SK-N-SH (cell line): ENCODE measurements around the gene COX7B2. TPM values are rescaled to one million over a fixed set of nuclear protein-coding genes. Genes with fewer than 3 reads are reported as not detected.

Experiments used
- CTCF ChIA-PET: fragments of 300-600, 350-600 bp; formaldehyde crosslinking; extraction: SDS; loops from one replicate; lab custom pipeline; 2021; lab: Yijun Ruan, JAX
- POLR2A ChIA-PET: fragments of 350-600 bp; sonication (Branson Sonifier 250); formaldehyde crosslinking; extraction: SDS; loops from one replicate; lab custom pipeline; 2020; ENCODE audit warnings: antibody characterized with exemption, inconsistent platforms; lab: Yijun Ruan, JAX
- DNase-seq: peaks from one replicate; pipeline ENCODE4 v3.0.0; 2012
- H2AFZ ChIP-seq: fragments of 200-600 bp; sonication (generic); 2 replicates; pipeline ENCODE4 v1.8.1; 2016; ENCODE audit warnings: antibody characterized with exemption, mild to moderate bottlenecking, low read depth
- H3F3A ChIP-seq: fragments of 200-600 bp; sonication (generic); replicated peaks from 2 replicates; pipeline ENCODE3; 2016; ENCODE audit warnings: antibody characterized with exemption, mild to moderate bottlenecking; ENCODE audit not compliant: insufficient read depth
- H3K27ac ChIP-seq, 2 experiments: fragments of 200-500 bp in 1 of 2; fragments of 200-600 bp in 1 of 2; sonication (Bioruptor generic) in 1 of 2; sonication (generic), shearing (Covaris generic) in 1 of 2; 2 replicates each; pipeline versions ENCODE4 v1.5.1 to v1.6.1; 2014 to 2016; ENCODE audit warnings: low read depth in 2 of 2, inconsistent platforms in 1 of 2, low read length in 1 of 2, mild to moderate bottlenecking in 1 of 2, mixed read lengths in 1 of 2
- H3K27me3 ChIP-seq: fragments of 200-600 bp; sonication (generic), shearing (Covaris generic); 2 replicates; pipeline ENCODE4 v1.6.1; 2016; ENCODE audit warnings: mixed run types; ENCODE audit not compliant: insufficient read depth
- H3K36me3 ChIP-seq, 2 experiments: fragments of 200-500 bp in 1 of 2; fragments of 200-600 bp in 1 of 2; sonication (Bioruptor generic) in 1 of 2; sonication (generic) in 1 of 2; replicated peaks in 1 of 2; 2 replicates each; pipeline versions ENCODE3 to v1.5.1; 2014 to 2016; ENCODE audit warnings: low read length in 1 of 2, mild to moderate bottlenecking in 1 of 2; ENCODE audit not compliant: insufficient read depth in 2 of 2, control insufficient read depth in 1 of 2
- H3K4me1 ChIP-seq, 2 experiments: fragments of 200-500 bp in 1 of 2; fragments of 200-600 bp in 1 of 2; sonication (Bioruptor generic) in 1 of 2; sonication (generic), shearing (Covaris generic) in 1 of 2; 2 replicates each; pipeline versions ENCODE4 v1.5.1 to v1.6.1; 2014 to 2016; ENCODE audit warnings: low read depth in 1 of 2, low read length in 1 of 2, mixed run types in 1 of 2; ENCODE audit not compliant: insufficient read depth in 2 of 2, control insufficient read depth in 1 of 2
- H3K4me2 ChIP-seq: fragments of 200-600 bp; sonication (generic), shearing (Covaris generic); 2 replicates; pipeline ENCODE4 v1.6.1; 2017; ENCODE audit warnings: mixed run types
- H3K4me3 ChIP-seq, 2 experiments: fragments of 200-500 bp in 1 of 2; fragments of 200-600 bp in 1 of 2; sonication (Bioruptor generic) in 1 of 2; sonication (generic), shearing (Covaris generic) in 1 of 2; 2 replicates each; pipeline versions ENCODE4 v1.5.1 to v1.8.1; 2014 to 2016; ENCODE audit warnings: low read depth in 2 of 2, inconsistent platforms in 1 of 2, low read length in 1 of 2, mild to moderate bottlenecking in 1 of 2, mixed read lengths in 1 of 2, moderate library complexity in 1 of 2
- H3K79me2 ChIP-seq: fragments of 200-600 bp; sonication (generic); 2 replicates; pipeline ENCODE4 v1.8.1; 2017; ENCODE audit warnings: mild to moderate bottlenecking; ENCODE audit not compliant: insufficient read depth
- H3K9ac ChIP-seq: fragments of 200-600 bp; sonication (generic); 2 replicates; pipeline ENCODE4 v1.6.1; 2017; ENCODE audit warnings: mixed run types
- H3K9me2 ChIP-seq: fragments of 200-600 bp; sonication (generic); 2 replicates; pipeline ENCODE4 v1.6.1; 2017; ENCODE audit warnings: mixed run types
- H3K9me3 ChIP-seq: fragments of 200-600 bp; sonication (generic); 2 replicates; pipeline ENCODE4 v1.6.1; 2017; ENCODE audit warnings: mixed run types, mild to moderate bottlenecking, moderate library complexity
- H4K20me1 ChIP-seq: fragments of 200-600 bp; sonication (generic); 2 replicates; pipeline ENCODE4 v1.6.1; 2017; ENCODE audit warnings: mild to moderate bottlenecking, mixed run types; ENCODE audit not compliant: insufficient read depth
- EZH2phosphoT487 ChIP-seq: fragments of 200-600 bp; sonication (generic); IDR thresholded peaks from 2 replicates; pipeline ENCODE4 v1.6.1; 2017; ENCODE audit warnings: low read depth, mixed run types, mild to moderate bottlenecking, antibody characterized with exemption, moderate library complexity, borderline replicate concordance
- FOXJ3 ChIP-seq: sonication (generic); formaldehyde crosslinking; IDR thresholded peaks from 2 replicates; pipeline ENCODE4 v1.5.1; 2020; ENCODE audit warnings: mild to moderate bottlenecking, missing genetic modification reagents
- GATA2 ChIP-seq: sonication (generic); formaldehyde crosslinking; IDR thresholded peaks from 2 replicates; pipeline ENCODE4 v1.5.0; 2020; ENCODE audit warnings: mild to moderate bottlenecking, missing genetic modification reagents
- REST ChIP-seq: IDR thresholded peaks from 2 replicates; pipeline ENCODE4 v1.6.1; 2012; ENCODE audit warnings: mild to moderate bottlenecking, low read depth, low read length, moderate library complexity
- TCF12 ChIP-seq: IDR thresholded peaks from 2 replicates; pipeline ENCODE4 v1.4.0; 2012
- WGBS: methylation state at CpG from one replicate; pipeline ENCODE4 v1.1.6; 2017; ENCODE audit warnings: low lambda C conversion rate; 5-methylcytosine and 5-hydroxymethylcytosine counted together
- polyA plus RNA-seq, 3 experiments: library from polyadenylated mRNA; depleted of rRNA; stranded (reverse); fragments of >200 nt; gene quantifications; 2 replicates each; pipeline ENCODE4 v1.2.3, GENCODE V29; 2012
- TF ChIP-seq, protein P1 (sequence below): IDR thresholded peaks from 2 replicates; pipeline ENCODE4 v1.4.0; 2012; ENCODE audit warnings: low read depth, borderline replicate concordance

COX7B2 gene
- polyA plus RNA-seq, 1 of the 3 experiments (the other 2 are of a cell fraction) = not detected

GRCh38 chr4:46908148-46908547, 897 bp downstream of the COX7B2 start:
- H3K9me2 ChIP-seq = no peaks in the 10 kb centered on the region
- ChIA-PET CTCF (no interaction called here), POLR2A (no interaction called here)
- no peak overlapping the region for H3K4me3 ChIP-seq
- H3K79me2 ChIP-seq = no peaks in the 10 kb centered on the region
- H3F3A ChIP-seq = no peaks in the 10 kb centered on the region
- H3K9me3 ChIP-seq = no peaks in the 10 kb centered on the region
- no peaks in the 10 kb centered on the region for H3K4me1 ChIP-seq
- H3K27me3 ChIP-seq = no peaks in the 10 kb centered on the region
- DNase-seq = no peak
- TF ChIP-seq, protein P1, sequence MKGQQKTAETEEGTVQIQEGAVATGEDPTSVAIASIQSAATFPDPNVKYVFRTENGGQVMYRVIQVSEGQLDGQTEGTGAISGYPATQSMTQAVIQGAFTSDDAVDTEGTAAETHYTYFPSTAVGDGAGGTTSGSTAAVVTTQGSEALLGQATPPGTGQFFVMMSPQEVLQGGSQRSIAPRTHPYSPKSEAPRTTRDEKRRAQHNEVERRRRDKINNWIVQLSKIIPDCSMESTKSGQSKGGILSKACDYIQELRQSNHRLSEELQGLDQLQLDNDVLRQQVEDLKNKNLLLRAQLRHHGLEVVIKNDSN = no peak
- TF ChIP-seq FOXJ3 (CRISPR knock-in tag) = no peak
- no peak overlapping the region for H2AFZ ChIP-seq
- no peak overlapping the region for H3K27ac ChIP-seq
- no peaks in the 10 kb centered on the region for H4K20me1 ChIP-seq
- H3K9ac ChIP-seq = no peak overlapping the region
- no peak overlapping the region for H3K4me2 ChIP-seq
- H3K36me3 ChIP-seq = no peaks in the 10 kb centered on the region
- 5% methylated on average over 4 of the region's 4 CpGs for WGBS

GRCh38 chr4:46900082-46900481, 9.0 kb downstream of the COX7B2 start:
- no peak overlapping the region for H3K9ac ChIP-seq
- H3K79me2 ChIP-seq = no peaks in the 10 kb centered on the region
- H3K27ac ChIP-seq = no peak overlapping the region
- H3K4me1 ChIP-seq = no peaks in the 10 kb centered on the region
- ChIA-PET CTCF (no interaction called here), POLR2A (no interaction called here)
- WGBS = 0% methylated on average over 1 of the region's 1 CpG
- H3K9me3 ChIP-seq = no peaks in the 10 kb centered on the region
- H3K9me2 ChIP-seq = no peaks in the 10 kb centered on the region
- no peak overlapping the region for H2AFZ ChIP-seq
- H3F3A ChIP-seq = no peaks in the 10 kb centered on the region
- H4K20me1 ChIP-seq = no peaks in the 10 kb centered on the region
- DNase-seq = no peak
- no peak overlapping the region for H3K4me2 ChIP-seq
- H3K4me3 ChIP-seq = no peak overlapping the region
- H3K27me3 ChIP-seq = no peaks in the 10 kb centered on the region; the same call in 1 of the 2 replicates
- TF ChIP-seq REST (no peak), GATA2 (CRISPR knock-in tag) (no peak), TCF12 (no peak), EZH2phosphoT487 (no peak)
- TF ChIP-seq, protein P1 = no peak
- no peaks in the 10 kb centered on the region for H3K36me3 ChIP-seq
